NCI-H69 (cell line): Measurements from ENCODE around the gene MRPL28.
"Not testable (repeated sequence)": the region's sequence is repeated elsewhere in the genome, so short reads cannot be mapped to it uniquely, and the experiment has no call there.

Source experiments
- DNase-seq: peaks from one replicate; lab custom pipeline; 2025; lab: John Stamatoyannopoulos, UW

Gene MRPL28

DNA sequence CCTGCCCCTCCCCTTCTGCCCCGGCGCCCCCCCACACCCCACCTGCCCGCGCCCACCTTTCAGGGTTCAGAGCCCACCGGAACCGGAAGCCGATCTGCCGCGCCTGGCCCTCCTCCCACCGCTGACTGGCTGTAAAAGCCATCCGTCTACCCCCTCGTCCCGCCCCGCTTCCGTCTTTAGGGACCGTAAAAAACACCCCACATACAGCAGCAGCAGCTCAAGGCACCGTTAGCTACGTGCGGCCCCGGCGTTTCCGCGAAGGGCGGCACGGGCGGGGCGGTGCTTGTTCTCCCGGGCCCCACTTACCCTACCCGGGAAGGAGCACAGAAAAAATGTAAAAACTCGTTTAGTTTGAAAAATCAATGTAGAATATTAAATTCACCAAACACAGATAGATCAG is at the start of gene MRPL28:
Gene MRPL28, minus strand, starts transcription at position 96 of the 400 bp plus-strand sequence. CDS start 320 bp downstream, outside the sequence.
- peak; percentile 97 for DNase-seq

DNA sequence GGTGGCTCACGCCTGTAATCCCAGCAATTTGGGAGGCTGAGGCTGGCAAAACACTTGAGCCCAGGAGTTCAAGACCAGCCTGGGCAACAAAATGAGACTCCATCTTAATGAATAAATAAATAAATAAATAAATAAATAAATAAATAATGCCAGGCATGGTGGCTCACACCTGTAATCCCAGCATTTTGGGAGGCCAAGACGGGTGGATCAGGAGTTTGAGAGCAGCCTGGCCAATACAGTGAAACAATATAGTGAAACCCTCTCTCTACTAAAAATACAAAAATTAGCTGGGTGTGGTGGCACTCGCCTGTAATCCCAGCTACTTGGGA is 44.8 kb upstream of the MRPL28 start:
- DNase-seq: not testable (repeated sequence)

DNA sequence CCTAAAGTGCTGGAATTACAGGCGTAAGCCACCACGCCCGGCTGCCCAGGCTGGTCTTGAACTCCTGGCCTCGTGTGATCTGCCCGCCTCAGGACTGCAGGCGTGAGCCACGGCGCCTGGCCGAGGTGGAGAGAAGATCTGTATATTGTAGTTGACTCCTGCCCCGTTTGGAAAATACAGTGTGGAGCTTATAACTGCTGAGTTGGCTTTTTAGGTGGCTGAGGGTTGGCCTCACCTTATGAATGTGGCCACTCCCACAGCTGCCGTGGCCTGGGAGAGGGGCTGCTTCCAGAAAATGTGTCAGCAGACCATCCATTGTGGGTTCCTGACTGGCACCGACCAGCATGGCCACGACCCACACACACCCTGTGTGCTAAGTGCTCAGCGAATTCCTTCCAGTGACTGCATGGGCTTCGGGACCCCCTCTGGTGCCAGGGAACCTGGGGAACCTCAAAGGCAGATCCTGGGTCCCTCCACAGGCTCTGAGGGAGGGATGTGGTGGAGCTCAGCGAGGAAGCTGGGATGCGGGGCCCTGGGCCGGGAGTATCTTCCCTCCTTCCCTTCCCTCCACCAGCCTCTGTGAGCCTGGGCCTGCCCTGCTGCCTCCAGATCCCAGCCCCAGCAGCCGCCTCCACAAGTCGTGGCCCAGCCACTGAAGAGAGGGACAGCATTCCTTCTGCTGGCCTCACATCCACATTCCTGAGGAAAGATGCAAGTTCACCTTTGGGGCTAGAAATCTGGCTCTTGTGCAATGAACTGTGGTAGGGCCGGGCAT is 44.2 kb upstream of the MRPL28 start:
- no peak for DNase-seq

DNA sequence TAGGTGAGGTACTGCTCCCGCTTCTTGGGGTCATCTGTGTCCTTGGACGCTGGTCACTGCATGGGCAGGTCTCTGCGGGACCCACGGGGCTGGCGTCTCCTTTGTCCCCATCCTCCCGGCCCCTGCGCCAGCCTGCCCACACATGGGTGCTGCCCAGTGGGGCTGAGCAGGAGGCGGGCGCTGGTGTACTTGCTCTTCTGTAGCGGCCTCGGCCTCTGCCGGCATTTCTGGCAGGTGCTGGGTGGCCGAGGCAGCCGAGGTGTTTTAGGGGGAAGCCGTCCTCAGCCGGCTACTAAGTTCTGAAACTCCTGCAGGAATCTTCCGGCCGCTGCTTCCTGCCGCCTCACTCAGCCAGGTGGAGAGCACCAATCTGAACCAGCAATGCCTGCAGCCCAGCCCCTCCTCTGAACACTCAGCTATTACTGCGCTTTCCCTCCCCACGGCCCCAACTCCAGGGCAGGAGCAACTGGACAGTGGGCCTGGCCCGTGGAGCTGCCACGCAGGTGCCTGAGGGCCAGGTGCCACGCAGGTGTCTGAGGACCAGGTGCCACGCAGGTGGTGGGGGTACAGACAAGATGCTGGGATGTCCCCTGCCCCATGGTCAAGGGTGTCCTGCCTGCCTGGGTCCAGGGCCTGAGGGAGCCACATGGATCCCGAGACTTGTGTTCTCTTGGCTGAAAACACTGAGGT is 41.4 kb upstream of the MRPL28 start:
- DNase-seq: no peak

GRCh38 chr16:410516-411178 is 40.3 kb upstream of the MRPL28 start:
- no peak for DNase-seq

DNA sequence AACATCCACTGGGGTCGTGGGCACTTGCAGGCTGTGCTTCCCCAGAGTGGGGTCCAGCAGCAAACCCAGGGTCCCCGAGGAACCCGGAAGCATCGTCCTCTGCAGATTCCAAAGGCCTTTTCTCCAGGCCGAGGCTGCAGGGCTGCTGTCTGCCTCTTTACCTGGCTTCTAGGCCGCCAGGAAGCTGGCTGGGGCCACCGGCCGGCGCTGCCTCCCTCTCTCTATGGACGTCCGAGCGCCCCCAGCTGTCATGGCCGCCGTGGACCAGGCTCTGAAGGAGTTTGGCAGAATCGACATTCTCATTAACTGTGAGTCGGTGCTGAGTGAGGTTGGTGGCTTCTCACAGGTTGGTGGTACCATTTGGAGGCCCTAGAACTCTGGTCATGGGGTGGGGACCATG is 36.9 kb upstream of the MRPL28 start:
- no peak for DNase-seq

GRCh38 chr16:405548-406506 is 35.5 kb upstream of the MRPL28 start:
- DNase-seq: no peak

DNA sequence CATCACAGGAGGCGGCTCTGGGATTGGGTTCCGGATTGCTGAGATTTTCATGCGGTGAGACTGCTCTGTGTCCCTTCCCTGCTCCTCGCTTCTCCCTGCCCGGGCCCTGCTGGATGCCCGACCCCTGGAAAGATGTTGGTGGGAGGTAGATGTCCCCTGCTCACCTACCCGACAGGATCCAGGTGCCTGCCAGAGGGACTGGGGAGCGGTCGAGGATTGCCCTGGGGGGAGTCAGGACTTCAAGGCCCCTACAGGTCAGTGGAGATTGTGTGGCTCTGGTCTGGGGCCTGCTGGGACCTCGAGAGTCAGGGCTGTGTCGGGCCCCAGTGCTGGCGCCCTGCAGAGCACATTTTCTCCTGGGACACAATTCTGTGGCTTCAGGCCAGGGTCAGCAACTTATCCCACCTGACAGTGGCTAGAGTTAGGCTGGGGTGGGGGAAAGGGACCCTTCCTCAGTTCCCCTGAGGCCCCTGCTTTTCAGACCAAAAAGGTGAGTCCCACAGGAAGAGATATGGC is 34.7 kb upstream of the MRPL28 start:
- DNase-seq: no peak

- DNase-seq: peak; percentile 96
Observed at GRCh38 chr16:401468-402348, 31.4 kb upstream of the MRPL28 start, which contains the start of gene DECR2. Gene DECR2, plus strand, starts transcription at chr16:401885. Its CDS starts 79 bp downstream, at chr16:401964.

DNA sequence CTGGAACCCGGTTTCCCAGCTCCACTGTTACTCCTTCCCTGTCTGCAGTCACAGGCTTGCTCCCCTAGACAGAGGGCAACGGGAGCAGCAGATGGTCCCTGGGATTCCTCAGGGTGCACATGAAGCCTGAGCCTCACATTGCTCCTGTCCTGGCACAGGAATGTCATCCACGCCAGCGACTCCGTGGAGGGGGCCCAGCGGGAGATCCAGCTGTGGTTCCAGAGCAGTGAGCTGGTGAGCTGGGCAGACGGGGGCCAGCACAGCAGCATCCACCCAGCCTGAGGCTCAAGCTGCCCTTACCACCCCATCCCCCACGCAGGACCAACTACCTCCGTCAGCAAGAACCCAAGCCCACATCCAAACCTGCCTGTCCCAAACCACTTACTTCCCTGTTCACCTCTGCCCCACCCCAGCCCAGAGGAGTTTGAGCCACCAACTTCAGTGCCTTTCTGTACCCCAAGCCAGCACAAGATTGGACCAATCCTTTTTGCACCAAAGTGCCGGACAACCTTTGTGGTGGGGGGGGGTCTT is 29.8 kb upstream of the MRPL28 start:
- DNase-seq: peak; percentile 25

GRCh38 chr16:399340-400019 is 29.1 kb upstream of the MRPL28 start:
- no peak for DNase-seq

DNA sequence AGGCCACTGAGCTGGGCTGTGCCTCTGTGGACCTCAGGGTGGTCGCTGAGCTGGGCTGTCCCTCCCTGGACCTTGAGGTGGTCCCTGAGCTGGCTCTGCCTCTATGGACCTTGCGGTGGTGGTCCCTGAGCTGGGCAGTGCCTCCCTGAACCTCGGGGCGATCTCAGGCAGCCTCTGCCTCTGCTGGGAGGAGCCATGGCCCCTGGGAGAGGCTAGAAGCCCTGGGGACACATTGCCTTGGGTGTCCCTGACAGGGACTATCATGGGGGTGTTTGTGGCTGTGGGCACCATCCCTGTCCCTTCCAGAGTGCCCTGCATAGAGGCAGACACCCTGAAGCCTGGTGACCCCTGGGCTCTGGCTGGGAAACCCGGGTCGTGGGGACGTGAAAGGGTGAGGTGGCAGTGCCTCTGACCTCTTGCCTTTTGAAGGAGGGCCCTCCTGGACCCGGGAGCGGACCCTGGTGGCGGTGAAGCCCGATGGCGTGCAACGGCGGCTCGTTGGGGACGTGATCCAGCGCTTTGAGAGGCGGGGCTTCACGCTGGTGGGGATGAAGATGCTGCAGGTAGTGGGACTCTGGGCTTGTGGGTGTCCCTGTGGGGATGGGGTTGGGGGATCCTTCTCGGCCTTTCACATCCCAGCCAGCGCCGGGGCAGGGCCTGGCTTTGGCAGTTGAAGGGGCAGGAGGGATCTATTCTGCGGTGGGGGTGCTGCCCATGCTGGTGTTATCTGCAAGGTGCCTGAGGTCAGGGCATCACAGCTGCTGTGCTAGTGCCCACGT is 28.4 kb upstream of the MRPL28 start:
- no peak for DNase-seq

DNA sequence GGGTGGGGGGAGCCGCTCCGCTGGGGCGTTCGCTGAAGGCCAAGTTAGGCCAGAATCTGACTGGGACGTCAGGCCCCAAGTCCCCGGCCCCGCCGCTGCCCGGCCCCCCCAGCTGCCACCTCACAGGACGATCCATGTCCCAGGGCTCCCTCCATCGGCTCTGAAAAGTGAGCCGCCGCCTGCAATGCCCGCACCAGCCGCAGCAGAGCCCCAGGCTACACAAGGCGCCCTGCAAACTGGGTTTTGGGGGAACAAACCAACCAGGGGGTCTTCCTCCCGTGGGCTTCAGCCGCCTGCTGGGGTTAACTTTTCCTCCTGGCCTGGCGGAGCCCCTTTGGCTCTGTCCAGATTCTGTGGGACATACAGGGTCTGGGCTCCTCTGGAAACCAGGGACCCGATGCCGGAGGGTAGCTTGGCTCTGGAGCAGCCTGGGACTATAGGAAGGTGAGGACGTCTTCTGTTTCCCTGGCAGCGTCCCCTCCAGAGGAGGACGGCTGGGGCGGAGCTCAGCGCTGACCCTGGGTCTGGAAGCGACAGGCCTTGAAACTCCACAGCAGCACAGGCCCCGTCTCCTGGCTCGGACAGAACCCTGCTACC is 27.5 kb upstream of the MRPL28 start:
- DNase-seq: peak; percentile 56

GRCh38 chr16:397135-397661 is 26.9 kb upstream of the MRPL28 start, which contains the start of gene NME4:
Gene NME4, plus strand, starts transcription at chr16:397199. Its CDS starts 24 bp downstream, at chr16:397223.
- peak; percentile 85 for DNase-seq

- DNase-seq: peak; percentile 86
Observed at GRCh38 chr16:396605-397004, 26.3 kb upstream of the MRPL28 start.

DNA sequence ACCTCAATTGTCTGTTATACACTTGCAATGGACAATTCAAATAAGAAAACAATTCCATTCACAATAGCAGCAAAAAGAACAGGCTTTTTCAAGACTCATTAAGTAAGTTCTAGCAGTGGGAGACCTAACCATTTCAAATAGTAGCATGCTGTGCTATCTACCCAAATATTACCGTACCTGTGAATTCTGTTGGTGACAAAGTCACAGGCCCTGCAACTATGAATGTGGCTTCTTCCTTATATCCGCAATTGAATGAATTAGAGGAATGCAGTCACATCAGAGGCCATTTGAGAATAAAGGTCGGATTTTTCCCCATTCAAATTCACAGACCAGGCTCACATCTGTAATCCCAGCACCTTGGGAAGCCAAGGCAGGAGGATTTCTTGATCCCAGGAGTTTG is 25.9 kb upstream of the MRPL28 start:
- peak; percentile 79 for DNase-seq

GRCh38 chr16:392450-393030 is 22.2 kb upstream of the MRPL28 start:
- no peak for DNase-seq

- peak; percentile 78 for DNase-seq
Observed at GRCh38 chr16:391885-392335, 21.6 kb upstream of the MRPL28 start.
